ENCODE results near the gene FBXL17. TPM values are rescaled to one million over a fixed set of nuclear protein-coding genes. Genes with fewer than 3 reads are reported as not detected.

The FBXL17 gene
- polyA plus RNA-seq, 1 of the 3 experiments (the other 2 are of a cell fraction) = 4.4 TPM

DNA sequence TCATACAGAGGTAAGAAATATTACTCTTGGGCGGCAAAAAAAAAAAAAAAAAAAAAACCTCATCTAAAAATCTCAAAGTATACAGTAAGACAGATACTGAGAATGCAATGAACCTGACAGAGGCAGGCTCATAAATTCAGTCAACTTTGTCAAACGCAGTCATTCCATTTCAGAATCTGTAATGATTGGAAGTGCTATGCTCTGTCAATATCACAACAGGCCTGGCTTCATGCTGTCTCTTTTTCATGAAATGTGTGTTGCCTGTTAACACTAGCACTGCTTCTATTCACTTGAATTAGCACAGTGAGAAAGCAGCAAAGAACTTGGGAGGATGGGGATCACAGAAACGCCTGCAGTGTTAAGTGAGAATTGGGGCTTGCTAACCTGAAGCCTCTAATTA is 510.9 kb downstream of the FBXL17 start:
- Histone ChIP-seq H2AFZ (ENCODE audit: low read depth) (no peak overlapping the region), H3K27ac (ENCODE audit: low read depth in 2 of 2, low read length in 1 of 2) (no peak overlapping the region), H4K20me1 (ENCODE audit: insufficient read depth) (no peaks in the 10 kb centered on the region), H3K79me2 (ENCODE audit: insufficient read depth) (no peaks in the 10 kb centered on the region), H3K27me3 (ENCODE audit: insufficient read depth) (no peaks in the 10 kb centered on the region), H3K4me2 (no peak overlapping the region), H3K9me2 (no peaks in the 10 kb centered on the region), H3K9me3 (no peaks in the 10 kb centered on the region), H3K9ac (no peak overlapping the region), H3K36me3 (replicated peaks in 1 of 2; ENCODE audit: control insufficient read depth in 1 of 2, insufficient read depth in 2 of 2, low read length in 1 of 2) (no peaks in the 10 kb centered on the region), H3K4me3 (ENCODE audit: low read depth in 2 of 2, low read length in 1 of 2) (no peak overlapping the region), H3F3A (replicated peaks; ENCODE audit: insufficient read depth) (no peaks in the 10 kb centered on the region), H3K4me1 (ENCODE audit: control insufficient read depth in 1 of 2, insufficient read depth in 2 of 2, low read depth in 1 of 2, low read length in 1 of 2) (peaks cover 5 to 16% of the 10 kb centered on the region in 2 experiments; a peak in 3 of 4 replicates)
- WGBS (ENCODE audit: low lambda C conversion rate) = 83% methylated on average over 3 of the region's 3 CpGs
- ChIA-PET CTCF (no interaction called here), POLR2A (no interaction called here)
- TF ChIP-seq EZH2phosphoT487 (IDR thresholded peaks at IDR 0.05; ENCODE audit: borderline replicate concordance, low read depth) = no peak
- no peak for TF ChIP-seq GATA2 (CRISPR knock-in tag; IDR thresholded peaks at IDR 0.05)
- no peak for TF ChIP-seq JUND (IDR thresholded peaks at IDR 0.05)
- TF ChIP-seq NRF1 (IDR thresholded peaks at IDR 0.05; ENCODE audit: low read depth, low read length) = no peak
- TF ChIP-seq, protein P1, sequence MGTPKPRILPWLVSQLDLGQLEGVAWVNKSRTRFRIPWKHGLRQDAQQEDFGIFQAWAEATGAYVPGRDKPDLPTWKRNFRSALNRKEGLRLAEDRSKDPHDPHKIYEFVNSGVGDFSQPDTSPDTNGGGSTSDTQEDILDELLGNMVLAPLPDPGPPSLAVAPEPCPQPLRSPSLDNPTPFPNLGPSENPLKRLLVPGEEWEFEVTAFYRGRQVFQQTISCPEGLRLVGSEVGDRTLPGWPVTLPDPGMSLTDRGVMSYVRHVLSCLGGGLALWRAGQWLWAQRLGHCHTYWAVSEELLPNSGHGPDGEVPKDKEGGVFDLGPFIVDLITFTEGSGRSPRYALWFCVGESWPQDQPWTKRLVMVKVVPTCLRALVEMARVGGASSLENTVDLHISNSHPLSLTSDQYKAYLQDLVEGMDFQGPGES (IDR thresholded peaks at IDR 0.05; ENCODE audit: low read depth, low read length) = no peak
- TF ChIP-seq MXI1 (IDR thresholded peaks at IDR 0.05; ENCODE audit: low read depth, low read length) = no peak
- TF ChIP-seq, protein P2, sequence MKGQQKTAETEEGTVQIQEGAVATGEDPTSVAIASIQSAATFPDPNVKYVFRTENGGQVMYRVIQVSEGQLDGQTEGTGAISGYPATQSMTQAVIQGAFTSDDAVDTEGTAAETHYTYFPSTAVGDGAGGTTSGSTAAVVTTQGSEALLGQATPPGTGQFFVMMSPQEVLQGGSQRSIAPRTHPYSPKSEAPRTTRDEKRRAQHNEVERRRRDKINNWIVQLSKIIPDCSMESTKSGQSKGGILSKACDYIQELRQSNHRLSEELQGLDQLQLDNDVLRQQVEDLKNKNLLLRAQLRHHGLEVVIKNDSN (IDR thresholded peaks at IDR 0.05; ENCODE audit: borderline replicate concordance, low read depth) = no peak
- TF ChIP-seq GABPA (IDR thresholded peaks at IDR 0.05; ENCODE audit: low read depth) = no peak
- no peak for TF ChIP-seq POLR2AphosphoS5 (IDR thresholded peaks at IDR 0.05; ENCODE audit: low read depth, low read length)
- TF ChIP-seq ELF1 (IDR thresholded peaks at IDR 0.05) = no peak
- TF ChIP-seq, protein P3, sequence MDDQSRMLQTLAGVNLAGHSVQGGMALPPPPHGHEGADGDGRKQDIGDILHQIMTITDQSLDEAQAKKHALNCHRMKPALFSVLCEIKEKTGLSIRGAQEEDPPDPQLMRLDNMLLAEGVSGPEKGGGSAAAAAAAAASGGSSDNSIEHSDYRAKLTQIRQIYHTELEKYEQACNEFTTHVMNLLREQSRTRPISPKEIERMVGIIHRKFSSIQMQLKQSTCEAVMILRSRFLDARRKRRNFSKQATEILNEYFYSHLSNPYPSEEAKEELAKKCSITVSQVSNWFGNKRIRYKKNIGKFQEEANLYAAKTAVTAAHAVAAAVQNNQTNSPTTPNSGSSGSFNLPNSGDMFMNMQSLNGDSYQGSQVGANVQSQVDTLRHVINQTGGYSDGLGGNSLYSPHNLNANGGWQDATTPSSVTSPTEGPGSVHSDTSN (IDR thresholded peaks at IDR 0.05) = no peak
- no peak for TF ChIP-seq RFX5 (IDR thresholded peaks at IDR 0.05; ENCODE audit: low read length)
- no peak for DNase-seq

DNA sequence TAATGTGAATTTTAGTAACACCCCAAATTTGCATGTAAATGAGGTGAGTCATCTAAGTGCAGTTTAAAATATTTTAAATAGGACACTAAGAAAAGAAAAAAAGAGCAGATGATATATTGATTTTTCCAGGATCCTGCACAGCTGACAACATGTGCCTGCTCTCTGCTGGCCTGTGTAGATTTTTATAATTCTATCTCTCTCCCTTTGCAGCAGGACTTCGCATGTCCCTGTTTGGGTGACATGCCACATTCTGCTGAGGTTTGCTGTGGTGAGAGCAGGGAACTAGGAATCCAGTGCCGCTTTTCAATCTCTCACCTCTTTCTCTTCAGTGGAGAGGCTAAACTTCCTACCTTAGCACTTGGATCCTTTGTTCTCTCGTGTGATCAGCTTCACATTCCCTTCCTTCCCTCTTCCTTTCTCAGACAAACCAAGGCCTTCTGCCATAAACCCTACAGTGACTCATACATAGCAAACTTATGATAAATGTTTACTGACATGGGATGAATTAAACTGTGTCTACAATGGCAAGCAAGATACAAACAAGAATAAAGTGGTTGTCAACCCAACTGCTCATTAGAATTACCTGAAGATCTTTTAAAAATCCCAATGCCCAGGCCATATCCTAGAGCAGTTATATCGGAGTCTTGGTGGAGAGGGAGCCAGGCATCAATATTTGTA is 512.3 kb downstream of the FBXL17 start:
- Histone ChIP-seq H3K79me2 (ENCODE audit: insufficient read depth) (no peaks in the 10 kb centered on the region), H3K27me3 (ENCODE audit: insufficient read depth) (no peaks in the 10 kb centered on the region), H3K36me3 (replicated peaks in 1 of 2; ENCODE audit: control insufficient read depth in 1 of 2, insufficient read depth in 2 of 2, low read length in 1 of 2) (no peaks in the 10 kb centered on the region), H3K4me2 (peak overlapping the region; percentile 36; the same call in 1 of the 2 replicates), H4K20me1 (ENCODE audit: insufficient read depth) (no peaks in the 10 kb centered on the region), H3K4me3 (ENCODE audit: low read depth in 2 of 2, low read length in 1 of 2) (no peak overlapping the region), H2AFZ (ENCODE audit: low read depth) (no peak overlapping the region), H3K9me2 (no peaks in the 10 kb centered on the region), H3K9ac (peak overlapping the region; percentile 40; the same call in 1 of the 2 replicates), H3F3A (replicated peaks; ENCODE audit: insufficient read depth) (no peaks in the 10 kb centered on the region), H3K27ac (ENCODE audit: low read depth in 2 of 2, low read length in 1 of 2) (peak overlapping the region; percentile 65 to 82; a peak in 3 of 4 replicates), H3K4me1 (ENCODE audit: control insufficient read depth in 1 of 2, insufficient read depth in 2 of 2, low read depth in 1 of 2, low read length in 1 of 2) (peaks cover 5 to 8% of the 10 kb centered on the region in 2 experiments; a peak in 3 of 4 replicates), H3K9me3 (no peaks in the 10 kb centered on the region)
- TF ChIP-seq, protein P3 (IDR thresholded peaks at IDR 0.05) = peak; percentile 80
- peak; percentile 87 for TF ChIP-seq FOSL2 (IDR thresholded peaks at IDR 0.05; ENCODE audit: borderline replicate concordance, low read depth)
- TF ChIP-seq CHD2 (IDR thresholded peaks at IDR 0.05; ENCODE audit: low read length, partially characterized antibody) = no peak
- peak; percentile 81 for TF ChIP-seq JUND (IDR thresholded peaks at IDR 0.05)
- peak; percentile 61 for TF ChIP-seq TCF12 (IDR thresholded peaks at IDR 0.05)
- 0 out of 2 replicates have a peak, but pooled peaks have one; percentile 27 for TF ChIP-seq POLR2AphosphoS5 (IDR thresholded peaks at IDR 0.05; ENCODE audit: low read depth, low read length)
- no peak for TF ChIP-seq GATA2 (CRISPR knock-in tag; IDR thresholded peaks at IDR 0.05)
- TF ChIP-seq, protein P4, sequence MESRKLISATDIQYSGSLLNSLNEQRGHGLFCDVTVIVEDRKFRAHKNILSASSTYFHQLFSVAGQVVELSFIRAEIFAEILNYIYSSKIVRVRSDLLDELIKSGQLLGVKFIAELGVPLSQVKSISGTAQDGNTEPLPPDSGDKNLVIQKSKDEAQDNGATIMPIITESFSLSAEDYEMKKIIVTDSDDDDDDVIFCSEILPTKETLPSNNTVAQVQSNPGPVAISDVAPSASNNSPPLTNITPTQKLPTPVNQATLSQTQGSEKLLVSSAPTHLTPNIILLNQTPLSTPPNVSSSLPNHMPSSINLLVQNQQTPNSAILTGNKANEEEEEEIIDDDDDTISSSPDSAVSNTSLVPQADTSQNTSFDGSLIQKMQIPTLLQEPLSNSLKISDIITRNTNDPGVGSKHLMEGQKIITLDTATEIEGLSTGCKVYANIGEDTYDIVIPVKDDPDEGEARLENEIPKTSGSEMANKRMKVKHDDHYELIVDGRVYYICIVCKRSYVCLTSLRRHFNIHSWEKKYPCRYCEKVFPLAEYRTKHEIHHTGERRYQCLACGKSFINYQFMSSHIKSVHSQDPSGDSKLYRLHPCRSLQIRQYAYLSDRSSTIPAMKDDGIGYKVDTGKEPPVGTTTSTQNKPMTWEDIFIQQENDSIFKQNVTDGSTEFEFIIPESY (IDR thresholded peaks at IDR 0.05; ENCODE audit: borderline replicate concordance, low read depth) = 0 out of 2 replicates have a peak, but pooled peaks have one; percentile 30
- no peak for DNase-seq
- CTCF ChIA-PET = interaction anchor here (1.0 to 1.5 kb wide), 2 partner anchors 8 to 10 kb away, joined by 3 read pairs; no protein-coding TSS in a partner anchor
- POLR2A ChIA-PET = no interaction called here
- 68% methylated on average over 4 of the region's 4 CpGs for WGBS (ENCODE audit: low lambda C conversion rate)

All from SK-N-SH (cell line).